Left renal cortex interstitium (tissue), 4 donors: ENCODE data around the gene VAPB. TPM values are rescaled to one million over a fixed set of nuclear protein-coding genes. Genes with fewer than 3 reads are reported as not detected.
"Not testable (repeated sequence)": the region's sequence is repeated elsewhere in the genome, so short reads cannot be mapped to it uniquely, and the experiment has no call there.

ENCODE experiments used
- DNase-seq, 4 donors: peaks; one replicate each; pipeline ENCODE4 v3.0.0-alpha.2; 2013; ENCODE audit warnings: low read depth in 4 of 4, low spot score in 2 of 4, missing footprints in 1 of 4
- polyA plus RNA-seq, 4 donors: library from polyadenylated mRNA; unstranded; fragments of 120-200 nt; gene quantifications; one replicate each; pipeline ENCODE4 v1.2.1, GENCODE V29; 2013; ENCODE audit not compliant: insufficient read length in 4 of 4

Gene VAPB
- polyA plus RNA-seq, 4 donors = 51.5 to 56.2 (median 53.7) TPM

- no peak for DNase-seq
Observed at GRCh38 chr20:58406422-58407001, 17.5 kb downstream of the VAPB start.

GRCh38 chr20:58407201-58407873, 18.3 kb downstream of the VAPB start:
- no peak for DNase-seq

GRCh38 chr20:58407966-58408557, 19.0 kb downstream of the VAPB start:
- no peak for DNase-seq

GRCh38 chr20:58408603-58409246, 19.7 kb downstream of the VAPB start:
- no peak for DNase-seq

GRCh38 chr20:58414216-58414615, 25.2 kb downstream of the VAPB start:
- DNase-seq = not testable (repeated sequence)

GRCh38 chr20:58414786-58415185, 25.8 kb downstream of the VAPB start:
- DNase-seq = not testable (repeated sequence)

GRCh38 chr20:58416057-58416456, 27.0 kb downstream of the VAPB start:
- no peak for DNase-seq

GRCh38 chr20:58416835-58417234, 27.8 kb downstream of the VAPB start:
- DNase-seq = no peak

GRCh38 chr20:58417438-58417837, 28.4 kb downstream of the VAPB start:
- no peak for DNase-seq

GRCh38 chr20:58418949-58419748, 30.1 kb downstream of the VAPB start:
- DNase-seq = no peak

GRCh38 chr20:58420798-58421496, 31.9 kb downstream of the VAPB start:
- no peak for DNase-seq

- DNase-seq = no peak
Observed at GRCh38 chr20:58421497-58421850, 32.4 kb downstream of the VAPB start.

GRCh38 chr20:58424218-58424969, 35.4 kb downstream of the VAPB start:
- no peak for DNase-seq

GRCh38 chr20:58427571-58427970, 38.5 kb downstream of the VAPB start:
- DNase-seq = not testable (repeated sequence)

GRCh38 chr20:58428364-58428763, 39.3 kb downstream of the VAPB start:
- DNase-seq = no peak

- no peak for DNase-seq
Observed at GRCh38 chr20:58429303-58429702, 40.3 kb downstream of the VAPB start.

- DNase-seq = no peak
Observed at GRCh38 chr20:58431134-58431533, 42.1 kb downstream of the VAPB start.

GRCh38 chr20:58432186-58432954, 43.3 kb downstream of the VAPB start:
- DNase-seq = no peak
